Subcutaneous adipose tissue (tissue), 4 donors: ENCODE measurements around the gene CENPH. TPM values are rescaled to one million over a fixed set of nuclear protein-coding genes. Genes with fewer than 3 reads are reported as not detected.

Source experiments
- CTCF ChIP-seq: fragments of 450-650 bp; IDR thresholded peaks from one replicate; pipeline ENCODE4 v1.5.1; 2016; ENCODE audit warnings: low read depth, mild to moderate bottlenecking, control low read depth, antibody characterized with exemption, moderate library complexity
- total RNA-seq, 4 donors: library from RNA; depleted of rRNA; stranded (reverse); fragments of >200 nt; gene quantifications; one replicate each; pipeline ENCODE4 v1.1.0, GENCODE V29; 2016

Gene CENPH
- total RNA-seq, result 1 to 10 TPM; 1.5 to 3.8 (median 2.5) TPM

DNA sequence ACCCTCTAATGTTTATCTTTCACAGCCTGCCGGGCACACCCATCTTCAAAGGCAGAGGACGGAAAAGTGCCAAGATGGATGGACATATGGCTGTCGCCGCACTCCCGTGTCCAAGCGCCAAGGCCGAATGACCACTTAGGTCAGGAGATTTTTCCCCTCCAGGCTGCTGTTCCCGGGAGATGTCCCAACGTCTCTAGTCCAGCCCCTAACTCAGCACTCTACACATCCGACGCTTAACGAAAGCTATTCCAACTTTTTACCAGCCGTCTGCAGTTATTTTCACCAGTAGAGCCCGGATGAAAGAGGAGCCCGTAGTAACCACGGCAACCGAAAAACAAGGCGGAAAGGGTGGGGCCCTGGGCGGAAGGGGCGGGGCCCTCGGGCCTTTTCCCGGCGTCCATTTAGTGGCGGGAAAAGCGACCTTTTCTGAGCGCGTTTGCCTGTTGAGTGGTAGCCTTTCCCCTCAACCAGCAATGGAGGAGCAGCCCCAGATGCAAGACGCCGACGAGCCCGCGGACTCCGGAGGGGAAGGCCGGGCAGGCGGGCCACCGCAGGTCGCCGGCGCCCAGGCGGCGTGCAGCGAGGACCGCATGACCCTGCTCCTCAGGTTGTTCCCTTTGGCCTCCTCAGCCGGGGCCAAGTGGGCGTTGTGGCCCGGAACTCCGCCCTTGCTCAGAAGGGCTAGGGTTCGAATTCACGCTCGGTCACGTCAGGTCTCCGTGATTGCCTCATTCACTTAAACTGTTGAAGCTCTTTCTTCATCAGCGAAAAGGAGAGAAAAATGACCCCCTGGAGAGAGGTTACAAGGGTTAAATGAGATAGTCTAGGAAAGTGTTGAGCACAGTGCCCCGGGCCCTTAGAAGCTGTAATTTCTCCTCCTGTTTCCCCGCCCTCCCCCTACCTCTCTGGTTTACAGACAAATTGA is at the start of gene CENPH:
TSS of gene CENPH (plus strand) at position 422 of the 925 bp plus-strand sequence. CDS start at position 474, 52 bp downstream.
- no peak for TF ChIP-seq CTCF

GRCh38 chr5:69140827-69141226 is 48.6 kb upstream of the CENPH start:
- TF ChIP-seq CTCF, result no peak

- no peak for TF ChIP-seq CTCF
Observed at GRCh38 chr5:69148981-69149675, 40.3 kb upstream of the CENPH start.

GRCh38 chr5:69149676-69150010 is 39.7 kb upstream of the CENPH start:
- no peak for TF ChIP-seq CTCF

- TF ChIP-seq CTCF, result no peak
Observed at GRCh38 chr5:69152731-69153130, 36.7 kb upstream of the CENPH start.

DNA sequence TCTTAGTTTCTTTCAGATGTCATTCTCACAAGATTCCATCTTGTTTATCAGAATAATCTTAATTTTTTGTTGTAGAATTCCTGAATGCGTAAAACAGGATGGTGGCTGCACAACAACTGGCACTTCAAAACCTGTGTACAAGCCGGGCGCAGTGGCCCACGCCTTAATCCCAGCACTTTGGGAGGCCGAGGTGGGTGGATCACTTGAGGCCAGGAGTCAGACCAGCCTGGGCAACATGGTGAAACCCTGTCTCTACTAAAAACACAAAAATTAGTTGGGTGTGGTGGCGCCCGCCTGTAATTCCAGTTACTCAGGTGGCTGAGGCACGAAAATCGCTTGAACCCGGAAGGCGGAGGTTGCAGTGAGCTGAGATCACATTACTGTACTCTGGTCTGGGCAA is 32.9 kb upstream of the CENPH start:
- TF ChIP-seq CTCF, result no peak

GRCh38 chr5:69158039-69158438 is 31.3 kb upstream of the CENPH start:
- TF ChIP-seq CTCF, result no peak
